GM12878 (cell line): ENCODE measurements around the gene FAM89A.

Experiments used
- BACH1 ChIP-seq: fragments of 450-650 bp; IDR thresholded peaks from 2 replicates; pipeline ENCODE4 v1.6.1; 2017; ENCODE audit warnings: mild to moderate bottlenecking, borderline replicate concordance
- CEBPB ChIP-seq, 2 experiments: fragments of 150-350 bp in 1 of 2; IDR thresholded peaks; 2 replicates each; pipeline ENCODE4 v1.6.1; 2012 to 2014; ENCODE audit warnings: low read depth in 2 of 2, low read length in 2 of 2, borderline replicate concordance in 1 of 2, inconsistent platforms in 1 of 2
- FOXK2 ChIP-seq: fragments of 450-650 bp; IDR thresholded peaks from 2 replicates; pipeline ENCODE4 v1.6.1; 2017; ENCODE audit warnings: mild to moderate bottlenecking, moderate library complexity
- FOXM1 ChIP-seq: IDR thresholded peaks from 2 replicates; pipeline ENCODE4 v1.6.1; 2012; ENCODE audit warnings: low read depth, mild to moderate bottlenecking, inconsistent platforms, low read length, moderate library complexity
- GABPA ChIP-seq: IDR thresholded peaks from 2 replicates; pipeline ENCODE4 v1.6.1; 2014; ENCODE audit warnings: antibody characterized with exemption, low read depth, mild to moderate bottlenecking, inconsistent platforms
- PAX8 ChIP-seq: fragments of 450-650 bp; IDR thresholded peaks from 2 replicates; pipeline ENCODE4 v1.6.1; 2017; ENCODE audit warnings: mild to moderate bottlenecking, moderate library complexity
- TF ChIP-seq, protein P1 (sequence below), 3 experiments: IDR thresholded peaks in 2 of 3; conservative IDR thresholded peaks in 1 of 3; 2 replicates each; pipeline ENCODE4 v1.5.1; 2011; ENCODE audit warnings: low read depth in 3 of 3, low read length in 3 of 3, mild to moderate bottlenecking in 3 of 3, control low read depth in 2 of 3, moderate library complexity in 2 of 3, inconsistent platforms in 1 of 3, mixed read lengths in 1 of 3; ENCODE audit not compliant: control insufficient read depth in 2 of 3, insufficient read depth in 1 of 3; ENCODE audit errors: extremely low read depth in 1 of 3
- TF ChIP-seq, protein P2 (sequence below): IDR thresholded peaks from 2 replicates; pipeline ENCODE4 v1.6.1; 2012; ENCODE audit warnings: low read length, inconsistent platforms
- TF ChIP-seq, protein P3 (sequence below): IDR thresholded peaks from 2 replicates; pipeline ENCODE4 v1.6.1; 2011; ENCODE audit warnings: low read depth, low read length, improper control_type of control experiment, borderline replicate concordance

DNA sequence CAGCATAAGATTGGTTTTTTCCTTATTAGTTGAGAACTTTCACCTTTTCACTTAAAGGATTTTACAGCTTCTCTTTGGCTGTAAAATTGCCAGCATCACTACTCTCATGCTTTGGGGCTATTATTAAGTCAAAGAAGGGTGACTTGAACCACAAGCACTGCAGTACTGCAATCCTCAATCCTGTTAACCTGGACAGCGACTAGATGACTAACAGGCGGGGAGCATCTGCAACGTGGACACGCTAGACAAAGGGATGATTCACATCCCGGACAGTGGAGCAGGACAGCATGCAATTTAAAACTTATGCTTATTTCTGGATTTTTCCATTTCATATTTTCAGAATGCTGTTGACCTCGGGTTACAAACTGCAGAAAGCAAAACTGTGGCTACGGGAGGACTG, 53.1 kb downstream of the FAM89A start:
- no peak for TF ChIP-seq FOXK2
- TF ChIP-seq CEBPB (IDR thresholded peaks at IDR 0.05; ENCODE audit: borderline replicate concordance in 1 of 2, low read depth in 2 of 2, low read length in 2 of 2), result no peak
- no peak for TF ChIP-seq GABPA
- TF ChIP-seq BACH1, result no peak
- TF ChIP-seq, protein P1, sequence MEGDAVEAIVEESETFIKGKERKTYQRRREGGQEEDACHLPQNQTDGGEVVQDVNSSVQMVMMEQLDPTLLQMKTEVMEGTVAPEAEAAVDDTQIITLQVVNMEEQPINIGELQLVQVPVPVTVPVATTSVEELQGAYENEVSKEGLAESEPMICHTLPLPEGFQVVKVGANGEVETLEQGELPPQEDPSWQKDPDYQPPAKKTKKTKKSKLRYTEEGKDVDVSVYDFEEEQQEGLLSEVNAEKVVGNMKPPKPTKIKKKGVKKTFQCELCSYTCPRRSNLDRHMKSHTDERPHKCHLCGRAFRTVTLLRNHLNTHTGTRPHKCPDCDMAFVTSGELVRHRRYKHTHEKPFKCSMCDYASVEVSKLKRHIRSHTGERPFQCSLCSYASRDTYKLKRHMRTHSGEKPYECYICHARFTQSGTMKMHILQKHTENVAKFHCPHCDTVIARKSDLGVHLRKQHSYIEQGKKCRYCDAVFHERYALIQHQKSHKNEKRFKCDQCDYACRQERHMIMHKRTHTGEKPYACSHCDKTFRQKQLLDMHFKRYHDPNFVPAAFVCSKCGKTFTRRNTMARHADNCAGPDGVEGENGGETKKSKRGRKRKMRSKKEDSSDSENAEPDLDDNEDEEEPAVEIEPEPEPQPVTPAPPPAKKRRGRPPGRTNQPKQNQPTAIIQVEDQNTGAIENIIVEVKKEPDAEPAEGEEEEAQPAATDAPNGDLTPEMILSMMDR (IDR thresholded peaks at IDR 0.05 in 2 of 3, conservative IDR thresholded peaks at IDR 0.05 in 1 of 3; ENCODE audit: control insufficient read depth in 2 of 3, extremely low read depth in 1 of 3, insufficient read depth in 1 of 3, low read depth in 3 of 3, low read length in 3 of 3), result no peak
- TF ChIP-seq, protein P2, sequence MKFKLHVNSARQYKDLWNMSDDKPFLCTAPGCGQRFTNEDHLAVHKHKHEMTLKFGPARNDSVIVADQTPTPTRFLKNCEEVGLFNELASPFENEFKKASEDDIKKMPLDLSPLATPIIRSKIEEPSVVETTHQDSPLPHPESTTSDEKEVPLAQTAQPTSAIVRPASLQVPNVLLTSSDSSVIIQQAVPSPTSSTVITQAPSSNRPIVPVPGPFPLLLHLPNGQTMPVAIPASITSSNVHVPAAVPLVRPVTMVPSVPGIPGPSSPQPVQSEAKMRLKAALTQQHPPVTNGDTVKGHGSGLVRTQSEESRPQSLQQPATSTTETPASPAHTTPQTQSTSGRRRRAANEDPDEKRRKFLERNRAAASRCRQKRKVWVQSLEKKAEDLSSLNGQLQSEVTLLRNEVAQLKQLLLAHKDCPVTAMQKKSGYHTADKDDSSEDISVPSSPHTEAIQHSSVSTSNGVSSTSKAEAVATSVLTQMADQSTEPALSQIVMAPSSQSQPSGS, result no peak
- TF ChIP-seq, protein P3, sequence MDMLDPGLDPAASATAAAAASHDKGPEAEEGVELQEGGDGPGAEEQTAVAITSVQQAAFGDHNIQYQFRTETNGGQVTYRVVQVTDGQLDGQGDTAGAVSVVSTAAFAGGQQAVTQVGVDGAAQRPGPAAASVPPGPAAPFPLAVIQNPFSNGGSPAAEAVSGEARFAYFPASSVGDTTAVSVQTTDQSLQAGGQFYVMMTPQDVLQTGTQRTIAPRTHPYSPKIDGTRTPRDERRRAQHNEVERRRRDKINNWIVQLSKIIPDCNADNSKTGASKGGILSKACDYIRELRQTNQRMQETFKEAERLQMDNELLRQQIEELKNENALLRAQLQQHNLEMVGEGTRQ, result no peak
- no peak for TF ChIP-seq FOXM1
- no peak for TF ChIP-seq PAX8
